Measurements from ENCODE around the gene NGB.

GRCh38 chr14:77238356-77238755, 32.6 kb downstream of the NGB start:
- TF ChIP-seq GATA3 (IDR thresholded peaks at IDR 0.05; ENCODE audit: low read depth, low read length), result no peak
- no peak for TF ChIP-seq GATA2 (IDR thresholded peaks at IDR 0.05; ENCODE audit: low read depth, low read length)
